AG20443 (cell line): ENCODE measurements around the gene PTPN21.

ENCODE experiments used
- DNase-seq: peaks from one replicate; pipeline ENCODE4 v3.0.0; 2012; ENCODE audit warnings: low spot score, mixed read lengths

Gene PTPN21

GRCh38 chr14:88504602-88505001 lies 50.2 kb downstream of the PTPN21 start:
- no peak for DNase-seq

GRCh38 chr14:88503754-88504406 lies 50.9 kb downstream of the PTPN21 start:
- no peak for DNase-seq

- DNase-seq, result no peak
These were observed 52.1 kb downstream of the PTPN21 start for GRCh38 chr14:88502740-88503139.

- DNase-seq, result no peak
These were observed 54.2 kb downstream of the PTPN21 start for GRCh38 chr14:88500611-88501010.

GRCh38 chr14:88499225-88499624 lies 55.6 kb downstream of the PTPN21 start:
- DNase-seq, result no peak

- DNase-seq, result no peak
These were observed 58.4 kb downstream of the PTPN21 start for GRCh38 chr14:88496414-88496813.

GRCh38 chr14:88493392-88494185 lies 61.2 kb downstream of the PTPN21 start:
- no peak for DNase-seq

GRCh38 chr14:88492272-88493089 lies 62.3 kb downstream of the PTPN21 start:
- DNase-seq, result peak; percentile 88

- no peak for DNase-seq
These were observed 64.6 kb downstream of the PTPN21 start for GRCh38 chr14:88490168-88490567.

GRCh38 chr14:88488897-88489296 lies 65.9 kb downstream of the PTPN21 start:
- DNase-seq, result no peak

GRCh38 chr14:88488081-88488480 lies 66.7 kb downstream of the PTPN21 start:
- DNase-seq, result no peak

- no peak for DNase-seq
These were observed 72.3 kb downstream of the PTPN21 start for GRCh38 chr14:88482524-88482923.

GRCh38 chr14:88481794-88482193 lies 73.0 kb downstream of the PTPN21 start:
- DNase-seq, result no peak

- DNase-seq, result no peak
These were observed 73.7 kb downstream of the PTPN21 start for GRCh38 chr14:88481059-88481458.

GRCh38 chr14:88479574-88479987 lies 75.2 kb downstream of the PTPN21 start:
- no peak for DNase-seq

- no peak for DNase-seq
These were observed 75.9 kb downstream of the PTPN21 start for GRCh38 chr14:88478931-88479330.

GRCh38 chr14:88477513-88478250 lies 77.1 kb downstream of the PTPN21 start:
- no peak for DNase-seq

GRCh38 chr14:88476825-88477224 lies 78.0 kb downstream of the PTPN21 start:
- DNase-seq, result no peak

- DNase-seq, result no peak
These were observed 78.5 kb downstream of the PTPN21 start for GRCh38 chr14:88476214-88476774.

- DNase-seq, result no peak
These were observed 81.0 kb downstream of the PTPN21 start for GRCh38 chr14:88473791-88474190.

- no peak for DNase-seq
These were observed 84.0 kb downstream of the PTPN21 start for GRCh38 chr14:88470542-88471440.
